Neutrophil (primary cell): ENCODE data around the gene PPM1L.

Source experiments
- H3K27ac ChIP-seq: fragments of 200-600 bp; sonication (generic); 2 replicates; pipeline ENCODE4 v1.5.1; 2016; ENCODE audit warnings: mild to moderate bottlenecking, moderate library complexity
- H3K27me3 ChIP-seq: fragments of 200-600 bp; sonication (generic); 2 replicates; pipeline ENCODE4 v1.6.0; 2016; ENCODE audit warnings: mild to moderate bottlenecking
- H3K36me3 ChIP-seq: fragments of 200-600 bp; sonication (generic); 2 replicates; pipeline ENCODE4 v1.5.1; 2017
- H3K4me1 ChIP-seq, 2 experiments: fragments of 200-600 bp in 1 of 2; sonication (generic) in 1 of 2; 1 replicate in 1 of 2; 2 replicates in 1 of 2; pipeline versions ENCODE4 v1.5.1 to v1.6.1; 2013 to 2016; ENCODE audit warnings: low read depth in 1 of 2, low read length in 1 of 2, mild to moderate bottlenecking in 1 of 2, moderate library complexity in 1 of 2; ENCODE audit not compliant: control insufficient read depth in 1 of 2, insufficient read depth in 1 of 2
- H3K4me3 ChIP-seq, 2 experiments: fragments of 200-600 bp in 1 of 2; sonication (generic) in 1 of 2; 1 replicate in 1 of 2; 2 replicates in 1 of 2; pipeline ENCODE4 v1.5.1; 2013 to 2016; ENCODE audit warnings: low read depth in 1 of 2, low read length in 1 of 2, mild to moderate bottlenecking in 1 of 2, moderate library complexity in 1 of 2
- H3K9me3 ChIP-seq: fragments of 200-600 bp; sonication (generic); 2 replicates; pipeline ENCODE4 v1.5.1; 2016
- CTCF ChIP-seq: fragments of 200-600 bp; sonication (generic); IDR thresholded peaks from 2 replicates; pipeline ENCODE4 v1.5.1; 2016; ENCODE audit warnings: antibody characterized with exemption

Gene PPM1L

GRCh38 chr3:160874736-160875135 is 118.7 kb downstream of the PPM1L start:
- Histone ChIP-seq H3K27me3 (no peaks in the 10 kb centered on the region), H3K36me3 (no peaks in the 10 kb centered on the region), H3K9me3 (peaks cover 6% of the 10 kb centered on the region), H3K4me3 (no peak overlapping the region), H3K27ac (no peak overlapping the region), H3K4me1 (peaks cover 1 to 2% of the 10 kb centered on the region in 2 experiments)
- TF ChIP-seq CTCF = no peak

GRCh38 chr3:160876643-160877042 is 120.6 kb downstream of the PPM1L start:
- TF ChIP-seq CTCF = no peak
- Histone ChIP-seq H3K9me3 (peaks cover 6% of the 10 kb centered on the region), H3K27ac (no peak overlapping the region), H3K36me3 (no peaks in the 10 kb centered on the region), H3K4me3 (no peak overlapping the region), H3K27me3 (no peaks in the 10 kb centered on the region), H3K4me1 (peaks cover 5 to 6% of the 10 kb centered on the region in 2 experiments)

GRCh38 chr3:160879859-160880258 is 123.8 kb downstream of the PPM1L start:
- H3K27ac ChIP-seq = no peak overlapping the region
- peaks cover 6% of the 10 kb centered on the region for H3K9me3 ChIP-seq
- no peaks in the 10 kb centered on the region for H3K27me3 ChIP-seq
- H3K4me1 ChIP-seq = peaks cover 5 to 6% of the 10 kb centered on the region in 2 experiments
- no peaks in the 10 kb centered on the region for H3K36me3 ChIP-seq
- no peak overlapping the region for H3K4me3 ChIP-seq
- TF ChIP-seq CTCF = no peak

- H3K27ac ChIP-seq = no peak overlapping the region
- no peak overlapping the region for H3K4me3 ChIP-seq
- H3K27me3 ChIP-seq = no peaks in the 10 kb centered on the region
- H3K9me3 ChIP-seq = no peaks in the 10 kb centered on the region
- H3K4me1 ChIP-seq = peaks cover 5 to 6% of the 10 kb centered on the region in 2 experiments
- TF ChIP-seq CTCF = no peak
- H3K36me3 ChIP-seq = no peaks in the 10 kb centered on the region
These were observed 127.3 kb downstream of the PPM1L start for GRCh38 chr3:160883373-160883772.

- H3K4me1 ChIP-seq = no peaks in the 10 kb centered on the region
- TF ChIP-seq CTCF = no peak
- no peak overlapping the region for H3K4me3 ChIP-seq
- no peaks in the 10 kb centered on the region for H3K36me3 ChIP-seq
- H3K27ac ChIP-seq = no peak overlapping the region
- H3K27me3 ChIP-seq = no peaks in the 10 kb centered on the region
- H3K9me3 ChIP-seq = no peaks in the 10 kb centered on the region
These were observed 129.8 kb downstream of the PPM1L start for GRCh38 chr3:160885791-160886286.

GRCh38 chr3:160886421-160886820 is 130.4 kb downstream of the PPM1L start:
- no peaks in the 10 kb centered on the region for H3K9me3 ChIP-seq
- H3K4me3 ChIP-seq = no peak overlapping the region
- no peaks in the 10 kb centered on the region for H3K36me3 ChIP-seq
- no peak for TF ChIP-seq CTCF
- H3K27me3 ChIP-seq = no peaks in the 10 kb centered on the region
- H3K4me1 ChIP-seq = no peaks in the 10 kb centered on the region
- H3K27ac ChIP-seq = no peak overlapping the region
